A673 (cell line): ENCODE measurements around the gene ZNF540. TPM values are rescaled to one million over a fixed set of nuclear protein-coding genes. Genes with fewer than 3 reads are reported as not detected.

Experiments
- BruUV-seq: library from RNA; stranded (reverse); fragments of 400-500 nt; replicated peaks from 2 replicates; lab custom pipeline; 2021; lab: Mats Ljungman, UMichigan
- CTCF ChIA-PET: fragments of 300-600 bp; sonication (Branson Sonifier 250); formaldehyde crosslinking; loops from one replicate; lab custom pipeline; 2022; ENCODE audit warnings: antibody characterized with exemption; lab: Charles Lee
- POLR2A ChIA-PET: fragments of 300-600 bp; sonication (Branson Sonifier 250); formaldehyde crosslinking; loops from one replicate; lab custom pipeline; 2022; ENCODE audit warnings: antibody characterized with exemption; ENCODE audit not compliant: low non-redundant PET; lab: Charles Lee
- DNase-seq: peaks from one replicate; pipeline ENCODE4 v3.0.0-alpha.2; 2015; ENCODE audit warnings: low spot score
- H3K27ac ChIP-seq: fragments of 200-600 bp; sonication (generic); 2 replicates; pipeline ENCODE4 v1.5.1; 2016; ENCODE audit warnings: mixed run types, low read depth, mild to moderate bottlenecking, mixed read lengths, antibody characterized with exemption, low read length; ENCODE audit not compliant: poor library complexity, severe bottlenecking
- H3K27me3 ChIP-seq: fragments of 200-600 bp; sonication (generic); replicated peaks from 2 replicates; pipeline ENCODE4 v1.6.1; 2017; ENCODE audit warnings: mixed run types, low read depth, mild to moderate bottlenecking, mixed read lengths, antibody characterized with exemption, low read length; ENCODE audit not compliant: insufficient read depth, poor library complexity
- H3K36me3 ChIP-seq: fragments of 200-600 bp; sonication (generic); 2 replicates; pipeline ENCODE4 v1.6.1; 2016; ENCODE audit warnings: mixed run types, mild to moderate bottlenecking, mixed read lengths, antibody characterized with exemption, low read length; ENCODE audit not compliant: insufficient read depth, poor library complexity, severe bottlenecking
- H3K4me1 ChIP-seq: fragments of 200-600 bp; sonication (generic); 2 replicates; pipeline ENCODE4 v1.6.1; 2017; ENCODE audit warnings: mixed run types, mild to moderate bottlenecking, mixed read lengths, antibody characterized with exemption, low read length; ENCODE audit not compliant: insufficient read depth, poor library complexity, severe bottlenecking
- H3K4me3 ChIP-seq: fragments of 200-600 bp; sonication (generic); 2 replicates; pipeline ENCODE4 v1.5.1; 2016; ENCODE audit warnings: low read depth, mixed run types, mild to moderate bottlenecking, mixed read lengths, low read length; ENCODE audit not compliant: poor library complexity, severe bottlenecking
- H3K9me3 ChIP-seq: fragments of 200-600 bp; sonication (generic); 2 replicates; pipeline ENCODE4 v1.6.1; 2016; ENCODE audit warnings: mixed run types, low read depth, mild to moderate bottlenecking, mixed read lengths, antibody characterized with exemption, low read length; ENCODE audit not compliant: poor library complexity, severe bottlenecking
- CTCF ChIP-seq: fragments of 300-800, 200-600 bp; sonication (generic); conservative IDR thresholded peaks from 2 replicates; pipeline ENCODE4 v1.5.1; 2017; ENCODE audit warnings: low read depth, mild to moderate bottlenecking, antibody characterized with exemption, low read length, moderate library complexity, mixed read lengths
- EZH2 ChIP-seq: fragments of 200-600 bp; sonication (generic); IDR thresholded peaks from 2 replicates; pipeline ENCODE4 v1.6.1; 2017; ENCODE audit warnings: borderline replicate concordance, low read depth, mild to moderate bottlenecking, mixed read lengths, antibody characterized with exemption, low read length; ENCODE audit not compliant: poor library complexity, severe bottlenecking
- intact Hi-C: fragments of 100-400 bp; cut with micrococcal nuclease; formaldehyde crosslinking; loops from one replicate; pipeline ENCODE4 v1.10.0; 2022; ENCODE audit not compliant: unreplicated experiment
- total RNA-seq: library from RNA; stranded (reverse); gene quantifications from 2 replicates; pipeline ENCODE4 v1.2.3, GENCODE V29; 2021

ZNF540 gene
- total RNA-seq, 1 experiment from 2014 or later = 0.24 TPM

GRCh38 chr19:37564624-37565369, 29.9 kb upstream of the ZNF540 start:
- intact Hi-C loops = no loop called here
- H3K27me3 ChIP-seq = no peaks in the 10 kb centered on the region
- CTCF ChIA-PET = no interaction called here
- peaks cover 13% of the 10 kb centered on the region for H3K36me3 ChIP-seq
- TF ChIP-seq EZH2 = no peak
- H3K9me3 ChIP-seq = peaks cover 81% of the 10 kb centered on the region
- no peak overlapping the region for H3K4me3 ChIP-seq
- no peaks in the 10 kb centered on the region for H3K4me1 ChIP-seq
- no TSS peak for BruUV-seq
- H3K27ac ChIP-seq = no peak overlapping the region
- DNase-seq = no peak
- POLR2A ChIA-PET = no interaction called here

GRCh38 chr19:37565370-37565669, 29.4 kb upstream of the ZNF540 start:
- H3K27ac ChIP-seq = no peak overlapping the region
- ChIA-PET CTCF (no interaction called here), POLR2A (no interaction called here)
- no TSS peak for BruUV-seq
- no peaks in the 10 kb centered on the region for H3K27me3 ChIP-seq
- peaks cover 13% of the 10 kb centered on the region for H3K36me3 ChIP-seq
- no peak for TF ChIP-seq CTCF
- no peak for TF ChIP-seq EZH2
- intact Hi-C loops = no loop called here
- DNase-seq = no peak
- no peaks in the 10 kb centered on the region for H3K4me1 ChIP-seq
- H3K4me3 ChIP-seq = no peak overlapping the region
- H3K9me3 ChIP-seq = peaks cover 80% of the 10 kb centered on the region

- ChIA-PET CTCF (no interaction called here), POLR2A (no interaction called here)
- Histone ChIP-seq H3K27me3 (no peaks in the 10 kb centered on the region), H3K36me3 (no peaks in the 10 kb centered on the region), H3K27ac (no peak overlapping the region), H3K9me3 (peaks cover 31% of the 10 kb centered on the region), H3K4me1 (no peaks in the 10 kb centered on the region), H3K4me3 (no peak overlapping the region)
- DNase-seq = no peak
- no TSS peak for BruUV-seq
- intact Hi-C loops = no loop called here
- TF ChIP-seq EZH2 = no peak
- no peak for TF ChIP-seq CTCF
These were observed 22.5 kb upstream of the ZNF540 start for GRCh38 chr19:37572203-37572602.

- no peaks in the 10 kb centered on the region for H3K36me3 ChIP-seq
- no TSS peak for BruUV-seq
- intact Hi-C loops = no loop called here
- no peak for TF ChIP-seq CTCF
- H3K9me3 ChIP-seq = peaks cover 63% of the 10 kb centered on the region
- no peak overlapping the region for H3K4me3 ChIP-seq
- no peak for DNase-seq
- no peaks in the 10 kb centered on the region for H3K4me1 ChIP-seq
- H3K27ac ChIP-seq = no peak overlapping the region
- H3K27me3 ChIP-seq = no peaks in the 10 kb centered on the region
- CTCF ChIA-PET = no interaction called here
- POLR2A ChIA-PET = no interaction called here
These were observed 11.3 kb upstream of the ZNF540 start for GRCh38 chr19:37583340-37583739.
